T-helper 22 cell (primary cell): ENCODE data around the gene EYS.
"Not testable (repeated sequence)": the region's sequence is repeated elsewhere in the genome, so short reads cannot be mapped to it uniquely, and the experiment has no call there.

Experiments used
- DNase-seq: peaks from one replicate; pipeline ENCODE4 v3.0.0-alpha.2; 2020; ENCODE audit warnings: low read depth

EYS gene

GRCh38 chr6:63953336-63954021 lies 1753.5 kb downstream of the EYS start:
- not testable (repeated sequence) for DNase-seq

GRCh38 chr6:63947792-63948529 lies 1759.1 kb downstream of the EYS start:
- DNase-seq: no peak

GRCh38 chr6:63945987-63946386 lies 1761.0 kb downstream of the EYS start:
- no peak for DNase-seq

DNA sequence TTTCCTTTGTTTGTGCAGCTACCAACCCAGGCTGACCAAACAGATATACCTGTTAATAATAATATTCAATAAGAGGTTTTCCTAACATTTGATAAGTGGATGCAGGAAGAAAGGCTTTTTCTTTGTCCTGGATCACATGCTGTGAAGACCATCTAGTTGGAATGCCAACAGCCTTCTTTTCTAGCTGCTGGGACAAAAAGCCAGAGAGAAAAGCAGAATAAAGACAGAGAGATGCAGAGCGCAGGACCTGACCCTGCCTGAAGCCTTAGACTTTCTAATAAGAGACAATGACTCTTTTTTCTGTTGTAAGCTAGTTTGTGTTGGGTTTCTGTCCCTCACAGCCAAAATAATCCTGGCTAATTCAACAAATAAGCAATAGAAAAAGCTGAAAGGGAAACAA lies 1763.2 kb downstream of the EYS start:
- DNase-seq: no peak

DNA sequence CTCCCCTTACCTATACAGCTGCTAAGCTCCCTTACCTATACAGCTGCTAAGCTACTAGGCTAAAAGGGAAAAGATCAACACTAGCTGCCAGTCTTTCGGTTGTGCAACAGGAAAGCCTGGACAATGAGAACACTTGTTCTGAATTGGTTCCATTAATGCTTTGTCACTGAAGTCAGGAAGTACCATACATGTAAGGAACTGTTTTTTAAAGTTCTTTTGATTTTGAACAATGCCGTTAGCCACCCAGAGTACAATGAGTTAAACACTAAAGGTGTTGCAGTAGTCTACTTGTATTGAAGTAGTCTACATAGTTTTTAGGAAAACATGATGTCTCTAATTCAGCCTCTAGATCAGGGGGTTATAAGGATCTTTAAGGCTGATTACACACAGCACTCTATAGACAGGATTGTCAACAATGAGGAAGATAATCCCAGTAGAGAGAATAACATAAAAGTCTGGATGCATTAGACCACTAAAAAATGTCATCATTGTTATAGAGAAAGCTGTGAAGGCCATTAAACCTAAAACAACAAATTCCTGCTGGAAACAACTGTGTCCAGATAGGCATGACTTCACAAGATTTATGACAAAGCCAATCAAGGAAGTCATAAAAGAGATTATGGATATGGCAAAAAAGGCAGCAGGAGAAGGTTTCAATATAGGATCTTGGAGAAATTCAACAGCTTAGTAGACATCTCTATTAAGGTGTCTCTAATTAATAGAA lies 1765.1 kb downstream of the EYS start:
- DNase-seq: no peak

DNA sequence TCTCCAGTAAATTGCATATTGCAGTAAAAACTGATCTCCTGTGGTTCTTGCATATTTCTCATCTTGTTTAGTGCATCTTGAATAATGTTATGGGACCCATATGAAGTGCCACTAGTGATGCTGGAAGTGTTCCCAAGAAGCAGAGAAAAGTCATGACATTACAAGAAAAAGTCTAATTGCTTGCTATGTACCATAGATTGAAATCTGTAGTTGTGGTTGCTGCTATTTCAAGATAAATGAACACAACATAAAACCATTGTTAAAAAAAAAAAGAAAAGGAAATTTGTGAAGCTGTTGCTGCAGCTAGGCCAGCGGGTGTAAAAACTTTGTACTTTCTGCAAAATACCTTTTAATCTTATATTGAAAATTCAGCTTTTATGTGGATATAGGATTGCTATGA lies 1767.0 kb downstream of the EYS start:
- no peak for DNase-seq

- no peak for DNase-seq
Measured at GRCh38 chr6:63936399-63936798, 1770.6 kb downstream of the EYS start.

DNA sequence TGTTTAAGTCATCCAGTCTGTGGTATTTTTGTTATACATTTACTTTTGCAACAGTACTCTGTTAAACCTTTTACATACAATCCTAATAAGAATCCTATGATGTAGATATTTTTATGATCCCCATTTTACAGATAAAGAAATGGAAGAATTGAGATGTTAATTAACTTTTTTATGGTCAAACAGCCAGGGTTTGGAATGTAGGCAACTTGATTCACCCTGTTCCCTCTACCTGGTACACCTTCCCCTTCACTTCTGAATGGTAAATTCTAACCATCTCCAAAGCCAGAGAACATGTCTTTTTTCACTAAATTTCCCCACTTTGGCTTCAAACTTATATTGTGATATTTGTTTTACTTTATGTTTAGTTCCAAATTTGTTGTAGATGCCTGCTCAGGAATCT lies 1771.3 kb downstream of the EYS start:
- no peak for DNase-seq

- DNase-seq: not testable (repeated sequence)
Measured at GRCh38 chr6:63933948-63934347, 1773.1 kb downstream of the EYS start.

GRCh38 chr6:63930848-63931247 lies 1776.2 kb downstream of the EYS start:
- no peak for DNase-seq

GRCh38 chr6:63929111-63929510 lies 1777.9 kb downstream of the EYS start:
- DNase-seq: no peak

DNA sequence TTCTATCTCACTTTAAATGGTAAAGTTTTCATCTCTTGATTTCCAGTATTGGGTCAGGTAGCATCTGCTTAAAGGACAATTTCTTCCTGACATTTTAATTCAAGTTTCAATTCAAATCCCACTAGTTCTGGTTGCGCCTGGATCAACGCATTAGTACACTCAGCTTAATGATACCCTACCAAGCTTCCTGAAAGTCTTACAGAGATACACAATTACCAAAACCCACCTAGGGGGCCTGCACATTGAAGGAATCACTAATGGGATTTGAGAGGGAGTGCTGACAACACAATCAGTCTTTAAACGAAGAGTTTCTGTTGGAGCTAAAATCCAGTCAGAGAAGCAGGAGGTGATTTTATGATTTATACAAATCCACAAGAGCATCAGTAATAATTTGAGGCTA lies 1778.4 kb downstream of the EYS start:
- DNase-seq: no peak

GRCh38 chr6:63926950-63927927 lies 1779.8 kb downstream of the EYS start:
- no peak for DNase-seq

DNA sequence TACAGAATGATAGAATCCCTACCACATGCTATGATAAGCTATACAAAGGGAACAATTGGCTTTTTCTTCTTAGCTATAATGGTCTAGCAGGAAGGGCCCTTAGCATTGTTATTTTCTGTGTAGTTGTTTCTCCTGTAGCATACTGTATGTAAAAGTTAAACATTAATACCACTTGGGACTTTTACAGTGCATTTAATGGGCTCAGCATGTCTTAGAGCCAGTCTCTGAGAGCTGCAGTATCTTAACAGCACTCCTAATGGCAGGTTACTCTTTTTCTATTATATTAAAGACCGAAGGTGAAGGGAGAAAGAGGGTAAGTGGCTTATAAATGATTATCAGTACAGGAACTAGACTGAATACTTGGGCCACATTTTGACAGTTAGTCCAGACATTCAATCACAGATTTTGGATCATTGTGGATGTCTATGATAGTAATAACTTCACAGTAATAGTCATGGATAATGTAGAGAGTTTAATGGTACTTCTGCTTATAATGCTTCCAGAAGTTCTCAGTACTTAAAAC lies 1780.7 kb downstream of the EYS start:
- DNase-seq: no peak

DNA sequence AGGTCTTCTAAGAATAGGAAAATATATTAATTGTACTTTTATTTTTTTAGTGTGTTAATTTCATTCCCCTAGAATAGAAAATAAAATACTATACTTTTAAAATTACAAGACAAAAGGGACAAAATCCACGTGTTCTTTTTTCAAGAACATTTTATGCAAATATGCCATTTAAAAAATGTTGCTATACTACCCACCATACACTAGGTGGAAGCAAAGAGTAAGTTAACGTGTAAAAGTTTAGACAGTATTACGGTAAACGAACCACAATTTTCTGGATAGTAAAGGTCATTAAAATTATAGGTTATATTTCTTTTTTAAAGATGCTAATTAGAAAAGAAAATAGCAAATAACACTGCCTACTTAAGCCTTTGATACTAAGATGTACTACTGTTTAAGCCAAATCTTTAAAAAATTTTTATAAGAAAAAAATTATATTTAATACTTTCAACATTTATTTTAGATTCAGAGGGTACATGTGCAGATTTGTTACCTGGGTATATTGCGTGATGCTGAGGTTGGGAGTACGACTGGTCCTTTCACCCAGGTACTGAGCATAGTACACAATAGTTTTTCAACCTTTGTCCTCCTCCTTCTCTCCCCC lies 1783.8 kb downstream of the EYS start:
- no peak for DNase-seq

DNA sequence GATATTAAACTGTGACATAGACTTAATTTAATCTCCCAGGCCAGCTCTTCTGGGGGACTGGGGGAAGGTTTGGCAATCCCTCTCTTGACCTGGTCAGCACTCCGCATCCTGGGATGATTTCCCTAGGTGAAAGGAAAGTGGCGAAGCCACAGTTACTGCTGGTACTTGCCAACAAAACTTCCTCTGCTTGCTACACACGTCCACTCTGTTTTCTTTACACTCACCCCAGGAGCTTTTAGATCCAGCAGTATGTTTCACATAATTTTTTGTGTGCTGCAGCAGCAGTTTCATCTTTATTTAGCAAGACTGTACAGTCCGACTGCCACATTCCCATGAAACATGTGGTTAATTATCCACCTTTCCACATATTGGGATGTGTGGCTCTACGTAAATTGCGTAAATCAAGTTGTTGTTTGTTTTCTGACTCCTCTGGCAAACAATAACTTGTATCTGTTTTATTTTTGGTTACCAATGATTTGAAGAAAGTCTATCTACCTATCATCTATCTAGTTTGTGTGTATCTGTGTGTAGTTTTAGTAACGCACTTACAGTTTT lies 1787.4 kb downstream of the EYS start:
- no peak for DNase-seq

DNA sequence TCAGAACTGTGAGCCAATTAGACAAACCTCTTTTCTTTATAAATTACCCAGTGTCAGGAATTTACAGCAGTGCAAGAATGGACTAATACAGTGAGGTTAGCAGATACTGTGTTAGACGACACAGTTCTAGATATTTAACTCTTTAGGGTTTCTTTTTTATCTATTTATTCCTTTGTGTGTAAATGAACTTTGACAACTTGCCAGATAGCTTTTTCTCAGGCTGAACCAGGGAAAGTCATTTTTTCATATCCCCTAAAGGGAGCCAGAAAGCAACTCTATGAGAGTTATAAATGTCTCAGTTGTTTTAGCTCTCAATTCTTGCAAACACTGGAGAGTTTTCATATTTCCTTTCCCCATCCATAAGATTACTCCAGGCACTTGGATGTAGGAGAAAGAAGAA lies 1794.1 kb downstream of the EYS start:
- no peak for DNase-seq

GRCh38 chr6:63910863-63911551 lies 1796.0 kb downstream of the EYS start:
- no peak for DNase-seq

DNA sequence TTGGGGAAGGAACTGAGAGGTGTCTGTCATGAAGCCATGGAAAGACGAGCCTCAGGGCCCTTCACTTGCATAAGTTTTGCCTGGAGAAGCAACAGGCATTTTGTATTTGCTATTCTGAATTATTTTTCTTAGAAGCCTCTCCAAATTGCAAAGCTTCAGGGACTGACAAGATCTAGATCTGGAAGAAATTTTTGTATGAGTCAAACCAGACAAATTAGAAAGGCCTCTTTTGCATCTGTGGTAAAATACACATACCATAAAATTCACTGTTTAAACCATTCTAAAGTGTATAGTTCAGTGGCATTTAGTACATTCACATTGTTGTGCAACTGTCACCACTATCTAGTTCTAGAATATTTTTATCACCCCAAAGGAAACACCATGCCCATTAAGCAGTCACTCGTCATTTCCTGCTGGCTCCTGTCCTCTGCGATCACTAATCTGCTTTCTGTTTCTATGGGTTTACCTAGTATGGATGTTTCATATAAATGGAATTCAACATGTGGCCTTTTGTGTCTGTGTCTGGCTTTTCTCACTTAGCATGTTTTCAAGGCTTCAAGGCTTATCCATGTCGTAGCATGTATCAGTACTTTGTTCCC lies 1802.3 kb downstream of the EYS start:
- no peak for DNase-seq

- DNase-seq: no peak
Measured at GRCh38 chr6:63899550-63899949, 1807.5 kb downstream of the EYS start.
